GM18951 (cell line): ENCODE data around the gene DCLK2.

Experiments used
- POLR2A ChIP-seq: IDR thresholded peaks from 4 replicates; pipeline ENCODE4 v1.6.1; 2011; ENCODE audit warnings: mild to moderate bottlenecking; ENCODE audit not compliant: insufficient read length, insufficient read depth; ENCODE audit errors: extremely low read depth
- in situ Hi-C: fragments of 300-500 bp; cut with MboI; formaldehyde crosslinking; loops from one replicate; pipeline ENCODE4 v1.12.0; 2022; ENCODE audit warnings: low sequenced_read_pairs, mixed read lengths, inconsistent platforms; ENCODE audit not compliant: unreplicated experiment

DCLK2 gene

DNA sequence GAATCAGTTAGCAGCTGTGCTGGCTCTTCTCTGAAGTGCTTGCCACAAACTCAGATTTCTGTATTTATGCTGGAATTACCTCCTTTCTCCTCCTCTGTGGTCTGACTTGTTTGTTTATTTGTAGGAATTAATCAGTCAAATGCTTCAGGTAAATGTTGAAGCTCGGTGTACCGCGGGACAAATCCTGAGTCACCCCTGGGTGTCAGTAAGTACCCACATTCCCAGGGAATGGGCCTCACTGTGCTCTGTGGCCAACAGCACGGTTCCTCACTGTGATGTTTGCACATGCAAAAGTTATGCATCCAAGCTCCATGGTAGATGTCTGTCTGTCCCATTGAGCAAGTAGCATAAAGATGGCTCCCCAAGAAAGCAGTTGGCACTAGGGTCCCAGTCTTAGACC, 169.9 kb downstream of the DCLK2 start:
- in situ Hi-C loops: no loop called here
- no peak for TF ChIP-seq POLR2A

DNA sequence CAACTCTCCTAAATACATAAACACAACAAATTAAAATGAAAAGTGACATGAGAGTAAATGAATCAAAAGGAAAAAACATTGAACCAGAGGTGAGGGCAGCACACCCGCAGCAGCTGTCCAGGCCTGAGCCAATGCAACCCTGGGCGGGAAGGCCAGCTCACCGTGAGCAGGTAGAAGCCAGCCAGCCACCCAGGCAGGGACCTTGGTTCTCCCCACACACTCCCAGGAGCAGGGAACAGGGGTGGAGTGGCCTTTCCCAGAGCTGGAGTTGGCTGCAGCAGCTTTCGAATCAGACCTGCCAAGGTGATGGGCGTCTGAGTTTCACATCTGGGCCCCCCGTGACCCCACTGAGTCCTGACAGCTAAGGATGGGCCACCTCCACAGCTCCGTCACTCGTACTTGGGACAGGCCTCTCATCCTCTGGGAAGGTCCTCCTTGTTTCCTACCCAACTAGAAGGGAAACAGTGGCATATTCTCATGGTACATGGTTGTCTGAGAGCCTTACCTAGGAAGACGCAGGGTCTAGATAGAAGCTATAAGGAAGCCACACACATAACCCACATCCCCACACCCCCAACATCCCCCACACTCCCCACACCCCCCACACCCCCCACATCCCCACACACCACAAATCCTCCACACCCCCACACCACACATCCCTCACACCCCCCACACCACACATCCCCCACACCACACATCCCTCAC, 172.2 kb downstream of the DCLK2 start:
- in situ Hi-C loops: no loop called here
- no peak for TF ChIP-seq POLR2A

DNA sequence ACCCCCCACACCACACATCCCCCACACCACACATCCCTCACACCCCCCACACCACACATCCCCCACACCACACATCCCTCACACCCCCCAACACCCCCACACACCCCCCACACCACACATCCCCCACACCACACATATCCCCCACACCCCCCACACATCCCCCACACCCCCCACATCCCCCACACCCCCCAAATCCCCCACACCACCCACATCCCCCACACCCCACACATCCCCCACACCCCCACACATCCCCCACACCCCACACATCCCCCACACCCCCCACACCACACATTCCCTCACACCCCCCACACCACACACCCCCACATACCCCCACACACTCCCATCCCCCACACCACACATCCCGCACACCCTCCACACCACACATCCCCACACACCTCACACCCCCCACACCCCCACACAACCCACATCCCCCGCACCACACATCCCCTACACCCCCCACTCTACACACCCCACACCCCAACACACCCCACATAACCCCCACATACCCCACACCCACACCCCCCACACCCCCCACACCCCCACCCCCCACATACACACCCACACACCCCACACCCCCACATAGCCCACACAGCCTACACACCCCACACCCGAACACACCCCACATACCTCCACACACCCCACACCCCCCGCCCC, 172.9 kb downstream of the DCLK2 start:
- in situ Hi-C loops: no loop called here
- TF ChIP-seq POLR2A: no peak

GRCh38 chr4:150251752-150252190, 173.5 kb downstream of the DCLK2 start:
- in situ Hi-C loops: no loop called here
- TF ChIP-seq POLR2A: no peak

DNA sequence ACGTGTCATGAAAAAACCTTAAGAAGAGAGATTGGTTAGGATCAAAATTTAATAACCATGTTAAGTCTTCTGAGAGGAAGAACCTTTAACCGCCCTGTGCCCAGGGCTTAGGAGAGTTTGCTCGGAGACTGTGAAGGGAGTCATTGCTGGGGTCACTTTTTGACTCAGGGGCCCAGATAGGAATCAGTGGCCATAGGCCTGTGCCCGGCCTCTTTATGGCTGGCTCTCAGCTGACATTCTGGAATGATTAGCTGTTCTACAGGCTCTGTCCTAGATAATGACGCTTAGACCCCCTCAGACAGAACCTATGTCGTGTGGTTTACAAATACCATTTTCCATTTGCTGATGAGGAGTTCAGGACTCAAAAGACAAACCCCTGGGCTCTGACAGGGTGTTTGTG, 174.1 kb downstream of the DCLK2 start:
- TF ChIP-seq POLR2A: no peak
- in situ Hi-C loops: no loop called here

DNA sequence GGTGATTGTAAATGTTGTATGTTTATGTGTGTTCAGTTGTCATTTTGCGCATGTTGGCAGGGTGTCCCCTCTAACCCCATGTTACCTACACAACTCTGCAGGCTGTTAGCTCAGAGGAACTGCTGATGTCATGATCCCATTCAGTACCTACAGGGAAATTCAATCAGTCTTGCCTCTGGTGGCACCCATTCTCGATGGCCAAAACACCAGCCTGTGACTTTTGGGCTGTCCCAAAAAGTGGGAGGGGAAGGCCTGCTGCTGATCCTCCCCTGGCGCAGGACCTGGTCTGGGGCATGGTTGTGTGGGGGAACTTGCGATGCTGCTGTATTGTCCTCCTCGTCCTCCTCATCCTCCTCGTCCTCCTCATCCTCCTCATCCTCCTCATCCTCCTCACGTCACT, 174.5 kb downstream of the DCLK2 start:
- TF ChIP-seq POLR2A: no peak
- in situ Hi-C loops: no loop called here

DNA sequence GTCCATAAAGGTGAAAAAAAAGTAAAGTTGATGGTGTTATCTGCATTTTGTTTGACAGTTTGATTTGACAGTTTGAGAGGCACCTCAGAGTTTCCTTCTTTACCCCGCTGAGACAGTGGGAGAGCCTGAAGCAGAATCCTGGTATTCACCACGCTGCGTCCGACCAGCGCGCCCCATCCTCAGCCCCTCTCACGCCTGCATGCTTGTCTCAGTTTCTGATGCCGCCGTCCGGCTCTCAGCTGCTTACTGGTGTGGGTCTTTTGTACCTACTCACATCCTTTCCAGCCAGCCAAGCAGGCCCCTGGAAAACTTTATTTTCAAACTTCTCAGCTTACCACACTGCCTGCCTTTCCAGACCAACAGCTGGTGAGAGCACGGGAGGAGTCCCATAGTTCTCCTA, 175.2 kb downstream of the DCLK2 start:
- in situ Hi-C loops: no loop called here
- TF ChIP-seq POLR2A: no peak

DNA sequence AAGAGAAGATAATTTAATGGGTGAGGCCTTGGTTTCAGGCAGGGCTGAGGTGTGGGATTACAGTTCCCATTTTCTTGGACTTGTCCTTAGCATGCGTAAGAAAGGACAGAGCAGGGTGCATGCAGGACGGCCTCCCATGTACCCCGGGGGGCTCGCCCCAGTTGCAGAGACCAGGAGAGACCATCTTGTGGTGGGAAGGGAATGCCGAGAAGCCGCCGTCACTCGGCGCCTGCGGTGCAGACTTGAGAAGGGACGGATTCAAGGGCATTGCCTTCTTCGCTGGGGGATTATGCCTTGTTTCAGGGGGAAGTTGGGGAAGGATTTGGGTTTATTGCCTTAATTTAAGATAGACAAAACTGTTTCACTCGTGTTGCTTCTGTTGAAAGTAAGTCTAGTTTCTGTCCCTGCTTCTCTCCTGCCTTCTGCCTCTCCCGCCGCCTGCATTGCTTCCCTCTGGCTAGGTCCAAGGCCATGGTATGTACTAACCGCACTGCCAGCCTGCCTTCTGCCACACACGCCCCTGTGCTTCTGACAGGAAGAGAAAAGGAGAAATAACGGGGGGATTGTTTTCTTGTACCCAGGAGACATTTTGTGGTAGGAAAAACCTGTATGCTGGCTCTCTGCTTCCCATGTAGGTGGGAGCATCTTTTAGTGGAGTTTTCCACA, 175.9 kb downstream of the DCLK2 start:
- in situ Hi-C loops: no loop called here
- TF ChIP-seq POLR2A: no peak

DNA sequence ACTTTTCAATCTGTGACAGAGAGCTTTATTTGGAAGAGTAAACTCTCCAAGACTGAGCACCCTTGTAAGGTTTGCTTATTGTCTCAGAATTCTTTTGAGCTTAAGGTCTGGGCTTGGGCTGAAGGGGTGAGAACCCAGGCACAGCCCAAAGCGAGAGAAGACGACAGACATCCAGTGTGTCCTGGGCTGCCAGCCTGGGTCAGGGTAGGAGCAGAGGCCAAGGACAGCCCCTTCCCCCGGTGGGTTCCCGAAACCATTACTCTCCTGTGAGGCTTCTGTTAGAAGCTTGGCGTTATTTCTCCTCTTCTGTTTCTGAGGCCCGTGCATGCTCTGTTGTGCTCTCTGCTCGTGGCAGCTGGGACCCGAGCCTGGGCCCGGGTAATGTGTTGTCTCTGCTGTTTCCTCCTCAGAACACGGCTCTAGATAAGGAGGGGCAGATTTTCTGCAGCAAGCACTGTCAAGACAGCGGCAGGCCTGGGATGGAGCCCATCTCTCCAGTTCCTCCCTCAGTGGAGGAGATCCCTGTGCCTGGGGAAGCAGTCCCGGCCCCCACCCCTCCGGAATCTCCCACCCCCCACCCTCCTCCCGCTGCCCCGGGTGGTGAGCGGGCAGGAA, 177.5 kb downstream of the DCLK2 start:
- TF ChIP-seq POLR2A: no peak
- in situ Hi-C loops: no loop called here

DNA sequence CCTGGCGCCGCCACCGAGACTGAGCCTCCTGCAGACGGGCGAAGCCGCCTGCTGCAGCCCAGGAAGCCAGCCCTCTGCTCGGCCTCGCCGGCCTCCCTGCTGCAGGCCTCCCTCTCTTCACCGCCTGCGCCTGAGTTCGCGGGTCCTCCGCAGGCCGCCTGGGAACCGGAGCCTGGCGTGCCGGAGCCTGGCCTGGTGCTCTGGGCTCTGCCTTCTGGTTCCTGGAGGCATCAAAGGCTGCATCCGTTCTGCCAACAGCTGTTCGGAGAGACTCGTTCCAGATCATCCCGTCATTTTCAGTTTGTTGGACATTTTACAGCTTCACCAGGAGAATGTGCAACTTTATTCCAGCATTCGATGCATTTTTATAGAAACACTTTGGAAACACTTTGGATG, 178.0 kb downstream of the DCLK2 start:
- no peak for TF ChIP-seq POLR2A
- in situ Hi-C loops: no loop called here

- in situ Hi-C loops: no loop called here
Measured at GRCh38 chr4:150256841-150257730, 178.8 kb downstream of the DCLK2 start.

DNA sequence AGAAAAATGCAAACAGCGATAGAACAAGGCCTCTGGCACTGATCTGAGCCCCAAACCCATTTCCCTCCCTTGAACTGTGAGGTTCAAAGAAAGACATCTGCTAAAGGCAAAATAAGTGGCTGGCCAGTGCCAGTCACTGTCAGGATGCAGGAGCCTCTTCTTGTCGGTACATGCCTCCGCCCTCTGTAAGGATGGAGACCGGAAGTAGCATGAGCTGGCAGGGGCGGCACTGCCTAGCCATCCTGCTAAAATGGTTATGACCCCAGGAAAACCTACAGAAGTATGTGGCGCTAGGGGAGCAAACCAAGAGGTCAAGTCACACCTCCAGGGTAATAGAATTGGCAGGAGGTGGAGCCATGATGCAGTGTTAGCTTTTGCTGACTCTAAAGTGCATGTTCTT, 180.3 kb downstream of the DCLK2 start:
- in situ Hi-C loops: no loop called here

More at GRCh38 chr4:150256841-150257730, 178.8 kb downstream of the DCLK2 start:
- no peak for TF ChIP-seq POLR2A

More for the DNA sequence above, 180.3 kb downstream of the DCLK2 start:
- no peak for TF ChIP-seq POLR2A
